ENCODE data around the gene PCNA.

- no peak for TF ChIP-seq CTCF (IDR thresholded peaks at IDR 0.05; ENCODE audit: insufficient read depth, low read length, poor library complexity, severe bottlenecking)
- no peak for TF ChIP-seq EZH2phosphoT487 (conservative IDR thresholded peaks at IDR 0.05; ENCODE audit: low read length)
Observed at GRCh38 chr20:5113615-5113986, 6.2 kb downstream of the PCNA start.
